ENCODE measurements around the gene SF3B6.

GRCh38 chr2:24087032-24087431, 10.9 kb upstream of the SF3B6 start:
- TF ChIP-seq CTCF (IDR thresholded peaks at IDR 0.05) (no peak), POLR2A (IDR thresholded peaks at IDR 0.05) (no peak)
